ENCODE data around the gene A1CF. TPM values are rescaled to one million over a fixed set of nuclear protein-coding genes. Genes with fewer than 3 reads are reported as not detected.
"Not testable (repeated sequence)": the region's sequence is repeated elsewhere in the genome, so short reads cannot be mapped to it uniquely, and the experiment has no call there.

A1CF gene
- not detected in 2 replicates for total RNA-seq (2014; rRNA removed; shearing (Covaris generic))

GRCh38 chr10:50885097-50885859 is at the start of gene A1CF:
Gene A1CF (minus strand): TSS chr10:50885627. CDS start chr10:50859940, 25,687 bp downstream.
- DNase-seq (ENCODE audit: low read depth) = no peak

GRCh38 chr10:50931948-50932431 is 46.6 kb upstream of the A1CF start:
- DNase-seq (ENCODE audit: low read depth) = no peak

GRCh38 chr10:50929670-50930069 is 44.2 kb upstream of the A1CF start:
- DNase-seq (ENCODE audit: low read depth) = no peak

- DNase-seq (ENCODE audit: low read depth) = no peak
Observed at GRCh38 chr10:50928190-50928552, 42.7 kb upstream of the A1CF start.

GRCh38 chr10:50927522-50928189 is 42.2 kb upstream of the A1CF start:
- no peak for DNase-seq (ENCODE audit: low read depth)

- DNase-seq (ENCODE audit: low read depth) = not testable (repeated sequence)
Observed at GRCh38 chr10:50923471-50923870, 38.0 kb upstream of the A1CF start.

GRCh38 chr10:50919010-50919409 is 33.6 kb upstream of the A1CF start:
- no peak for DNase-seq (ENCODE audit: low read depth)

GRCh38 chr10:50918529-50918928 is 33.1 kb upstream of the A1CF start:
- DNase-seq (ENCODE audit: low read depth) = no peak

- no peak for DNase-seq (ENCODE audit: low read depth)
Observed at GRCh38 chr10:50917486-50917885, 32.1 kb upstream of the A1CF start.

GRCh38 chr10:50909334-50910014 is 24.0 kb upstream of the A1CF start:
- no peak for DNase-seq (ENCODE audit: low read depth)

GRCh38 chr10:50908366-50908765 is 22.9 kb upstream of the A1CF start:
- no peak for DNase-seq (ENCODE audit: low read depth)

- DNase-seq (ENCODE audit: low read depth) = not testable (repeated sequence)
Observed at GRCh38 chr10:50905797-50906196, 20.4 kb upstream of the A1CF start.

- no peak for DNase-seq (ENCODE audit: low read depth)
Observed at GRCh38 chr10:50896721-50897120, 11.3 kb upstream of the A1CF start.

GRCh38 chr10:50894312-50894711 is 8.9 kb upstream of the A1CF start:
- DNase-seq (ENCODE audit: low read depth) = no peak

- DNase-seq (ENCODE audit: low read depth) = no peak
Observed at GRCh38 chr10:50892467-50892866, 7.0 kb upstream of the A1CF start.

- no peak for DNase-seq (ENCODE audit: low read depth)
Observed at GRCh38 chr10:50884302-50884701, 1.1 kb downstream of the A1CF start.

GRCh38 chr10:50883629-50884028 is 1.8 kb downstream of the A1CF start:
- DNase-seq (ENCODE audit: low read depth) = no peak

- DNase-seq (ENCODE audit: low read depth) = no peak
Observed at GRCh38 chr10:50882540-50882983, 2.9 kb downstream of the A1CF start.

GRCh38 chr10:50881046-50881445 is 4.4 kb downstream of the A1CF start:
- DNase-seq (ENCODE audit: low read depth) = not testable (repeated sequence)

- no peak for DNase-seq (ENCODE audit: low read depth)
Observed at GRCh38 chr10:50876429-50876828, 9.0 kb downstream of the A1CF start.

- no peak for DNase-seq (ENCODE audit: low read depth)
Observed at GRCh38 chr10:50874723-50875122, 10.7 kb downstream of the A1CF start.

- no peak for DNase-seq (ENCODE audit: low read depth)
Observed at GRCh38 chr10:50866317-50866716, 19.1 kb downstream of the A1CF start.

- no peak for DNase-seq (ENCODE audit: low read depth)
Observed at GRCh38 chr10:50862719-50863118, 22.7 kb downstream of the A1CF start.

Data from RPMI7951 (cell line).